ENCODE data around the gene TLE5.

DNA sequence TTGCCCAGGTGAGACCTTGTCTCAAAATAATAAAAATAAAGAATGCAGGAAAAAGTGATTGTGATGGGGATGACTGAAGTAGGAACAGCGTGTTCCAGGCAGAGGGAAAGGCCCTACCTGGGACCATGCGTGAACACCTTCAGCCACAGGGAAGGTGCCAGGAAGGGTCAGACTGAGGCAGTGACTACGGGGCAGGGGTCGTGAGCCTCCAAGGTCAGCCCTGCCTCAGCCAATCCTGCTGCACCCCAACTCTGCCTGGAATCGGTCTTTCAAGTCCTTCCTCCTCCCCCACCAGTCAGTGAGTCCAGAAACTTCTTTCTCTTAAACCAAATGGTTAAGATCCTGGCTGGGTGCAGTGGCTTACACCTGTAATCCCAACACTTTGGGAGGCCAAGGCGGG lies 17.1 kb downstream of the TLE5 start:
- TF ChIP-seq, protein P1, sequence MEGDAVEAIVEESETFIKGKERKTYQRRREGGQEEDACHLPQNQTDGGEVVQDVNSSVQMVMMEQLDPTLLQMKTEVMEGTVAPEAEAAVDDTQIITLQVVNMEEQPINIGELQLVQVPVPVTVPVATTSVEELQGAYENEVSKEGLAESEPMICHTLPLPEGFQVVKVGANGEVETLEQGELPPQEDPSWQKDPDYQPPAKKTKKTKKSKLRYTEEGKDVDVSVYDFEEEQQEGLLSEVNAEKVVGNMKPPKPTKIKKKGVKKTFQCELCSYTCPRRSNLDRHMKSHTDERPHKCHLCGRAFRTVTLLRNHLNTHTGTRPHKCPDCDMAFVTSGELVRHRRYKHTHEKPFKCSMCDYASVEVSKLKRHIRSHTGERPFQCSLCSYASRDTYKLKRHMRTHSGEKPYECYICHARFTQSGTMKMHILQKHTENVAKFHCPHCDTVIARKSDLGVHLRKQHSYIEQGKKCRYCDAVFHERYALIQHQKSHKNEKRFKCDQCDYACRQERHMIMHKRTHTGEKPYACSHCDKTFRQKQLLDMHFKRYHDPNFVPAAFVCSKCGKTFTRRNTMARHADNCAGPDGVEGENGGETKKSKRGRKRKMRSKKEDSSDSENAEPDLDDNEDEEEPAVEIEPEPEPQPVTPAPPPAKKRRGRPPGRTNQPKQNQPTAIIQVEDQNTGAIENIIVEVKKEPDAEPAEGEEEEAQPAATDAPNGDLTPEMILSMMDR (IDR thresholded peaks at IDR 0.05) = no peak
- no peak for TF ChIP-seq ZFX (IDR thresholded peaks at IDR 0.05; ENCODE audit: borderline replicate concordance)
